ENCODE data around the gene COG4.

The COG4 gene

GRCh38 chr16:70478169-70478568, 45.2 kb downstream of the COG4 start:
- no peak for FAIRE-seq

GRCh38 chr16:70476272-70477020, 46.9 kb downstream of the COG4 start:
- FAIRE-seq, result no peak

DNA sequence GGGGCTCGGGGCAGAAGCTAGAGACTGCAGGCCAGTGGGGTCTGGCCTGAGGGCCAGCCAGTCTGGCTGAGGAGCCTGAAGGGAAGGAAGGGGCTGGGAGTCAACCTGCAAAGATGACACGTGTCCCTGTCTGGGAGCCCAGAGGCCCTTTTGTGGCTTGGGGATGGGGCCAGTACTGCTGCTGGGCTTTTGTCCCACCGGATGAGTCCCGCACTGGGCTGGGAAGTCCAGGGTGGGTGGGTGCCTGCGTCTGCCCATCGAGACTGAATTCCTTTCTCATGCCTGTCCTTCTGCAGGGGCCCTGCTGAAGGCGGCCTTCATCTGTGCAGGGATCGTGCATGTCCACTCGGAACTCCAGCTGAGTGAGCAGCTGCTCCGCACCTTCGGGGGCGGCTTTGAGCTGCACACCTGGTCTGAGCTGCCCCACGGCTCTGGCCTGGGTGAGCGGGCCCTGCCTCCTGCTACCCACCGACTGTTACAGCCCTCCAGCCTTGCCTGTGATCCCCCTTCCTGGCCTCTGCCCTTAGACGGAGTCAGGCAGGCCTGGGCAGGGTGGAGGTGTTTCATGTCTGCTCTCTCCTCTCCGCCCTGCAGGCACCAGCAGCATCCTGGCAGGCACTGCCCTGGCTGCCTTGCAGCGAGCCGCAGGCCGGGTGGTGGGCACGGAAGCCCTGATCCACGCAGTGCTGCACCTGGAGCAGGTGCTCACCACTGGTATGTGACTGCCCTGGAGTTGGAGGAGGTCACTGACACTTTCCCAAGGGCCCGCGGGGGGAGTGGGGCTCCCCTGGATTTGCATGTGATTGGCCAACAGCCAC, 48.1 kb downstream of the COG4 start:
- FAIRE-seq, result no peak

GRCh38 chr16:70474320-70475053, 48.9 kb downstream of the COG4 start:
- no peak for FAIRE-seq

GRCh38 chr16:70473446-70474319, 49.7 kb downstream of the COG4 start:
- no peak for FAIRE-seq

GRCh38 chr16:70472786-70473433, 50.4 kb downstream of the COG4 start:
- no peak for FAIRE-seq

DNA sequence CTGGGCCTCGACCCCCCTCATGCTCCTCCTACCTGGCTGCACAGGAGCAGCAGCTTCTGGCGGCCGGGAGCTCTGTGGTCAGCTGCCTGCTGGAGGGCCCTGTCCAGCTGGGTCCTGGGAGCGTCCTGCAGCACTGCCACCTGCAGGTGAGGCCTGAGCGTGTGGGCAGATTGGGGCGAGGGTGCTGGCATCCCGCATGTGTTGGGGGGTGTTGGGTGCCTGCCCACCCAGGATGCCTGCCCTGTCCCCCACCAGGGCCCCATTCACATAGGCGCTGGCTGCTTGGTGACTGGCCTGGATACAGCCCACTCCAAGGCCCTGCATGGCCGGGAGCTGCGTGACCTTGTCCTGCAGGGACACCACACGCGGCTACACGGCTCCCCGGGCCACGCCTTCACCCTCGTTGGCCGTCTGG, 52.4 kb downstream of the COG4 start:
- no peak for FAIRE-seq

- no peak for FAIRE-seq
Observed at GRCh38 chr16:70470141-70470926, 53.0 kb downstream of the COG4 start.

DNA sequence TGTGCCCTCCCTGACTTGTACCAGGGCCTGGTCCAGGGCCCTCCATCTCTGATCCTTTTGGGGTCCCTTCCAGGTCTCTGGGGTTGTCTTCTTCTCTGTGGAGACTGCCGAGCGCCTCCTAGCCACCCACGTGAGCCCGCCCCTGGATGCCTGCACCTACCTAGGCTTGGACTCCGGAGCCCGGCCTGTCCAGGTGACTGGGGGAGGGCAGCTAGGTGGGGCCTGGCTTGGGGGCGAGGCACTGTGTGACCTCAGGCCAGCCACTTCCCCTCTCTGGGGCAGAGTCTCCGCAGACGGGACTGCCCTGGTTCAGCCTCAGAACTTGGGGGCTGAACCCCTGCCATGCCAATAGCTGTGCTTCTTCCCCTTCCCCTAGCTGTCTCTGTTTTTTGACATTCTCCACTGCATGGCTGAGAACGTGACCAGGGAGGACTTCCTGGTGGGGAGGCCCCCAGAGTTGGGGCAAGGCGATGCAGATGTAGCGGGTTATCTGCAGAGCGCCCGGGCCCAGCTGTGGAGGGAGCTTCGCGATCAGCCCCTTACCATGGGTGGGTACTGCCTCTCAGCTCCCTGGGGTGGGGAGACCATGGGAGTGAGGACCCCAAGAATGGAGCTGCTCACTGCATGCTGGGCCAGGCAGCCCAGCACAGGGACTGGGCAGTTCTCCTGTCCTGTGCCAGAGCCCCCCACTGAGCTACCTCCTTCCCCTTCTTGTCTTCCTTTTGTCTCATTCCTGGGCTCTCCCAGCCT, 54.4 kb downstream of the COG4 start:
- no peak for FAIRE-seq

GRCh38 chr16:70467608-70468007, 55.7 kb downstream of the COG4 start:
- no peak for FAIRE-seq

- FAIRE-seq, result no peak
Observed at GRCh38 chr16:70467113-70467512, 56.2 kb downstream of the COG4 start.

DNA sequence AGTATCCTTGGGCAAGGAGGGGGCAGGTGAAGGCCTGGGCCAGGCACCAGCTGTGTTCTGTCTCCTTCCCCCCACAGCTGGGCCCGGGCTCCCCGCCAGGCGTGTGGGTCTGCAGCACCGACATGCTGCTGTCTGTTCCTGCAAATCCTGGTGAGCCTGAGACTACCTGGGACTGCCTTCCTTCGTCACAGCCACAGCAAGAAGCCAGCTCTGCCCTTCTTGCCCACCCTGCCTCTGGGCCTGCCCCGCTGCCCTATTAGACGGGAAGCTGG, 56.6 kb downstream of the COG4 start:
- no peak for FAIRE-seq

- no peak for FAIRE-seq
Observed at GRCh38 chr16:70465999-70466804, 57.2 kb downstream of the COG4 start.

GRCh38 chr16:70463235-70463634, 60.1 kb downstream of the COG4 start:
- FAIRE-seq, result no peak

DNA sequence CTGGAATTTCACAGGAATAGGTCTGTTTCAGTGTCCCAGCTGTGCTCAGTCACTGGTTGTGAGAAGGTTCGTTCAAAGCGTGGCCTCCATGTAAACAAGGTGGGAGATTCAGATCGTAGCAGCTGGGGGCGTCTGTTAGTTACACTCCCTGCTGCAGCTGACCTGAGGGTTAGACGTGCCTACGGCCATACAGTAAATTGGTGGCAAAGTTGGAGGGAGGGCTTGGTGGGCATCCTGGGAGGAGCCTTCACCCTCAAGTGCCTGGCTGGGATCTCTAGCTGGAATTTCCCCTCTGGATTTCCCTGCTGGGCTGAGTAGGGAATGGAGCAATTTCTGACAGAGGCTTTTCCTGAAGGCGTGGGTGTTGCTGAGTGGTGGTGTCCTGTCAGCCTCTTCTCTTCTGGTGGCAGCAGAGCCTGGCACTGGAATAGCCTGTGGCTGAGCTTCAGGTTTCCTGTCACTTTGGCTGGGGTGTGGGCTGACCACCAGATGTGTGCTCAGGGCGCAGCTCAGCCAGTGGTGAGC, 62.6 kb downstream of the COG4 start:
- FAIRE-seq, result no peak

DNA sequence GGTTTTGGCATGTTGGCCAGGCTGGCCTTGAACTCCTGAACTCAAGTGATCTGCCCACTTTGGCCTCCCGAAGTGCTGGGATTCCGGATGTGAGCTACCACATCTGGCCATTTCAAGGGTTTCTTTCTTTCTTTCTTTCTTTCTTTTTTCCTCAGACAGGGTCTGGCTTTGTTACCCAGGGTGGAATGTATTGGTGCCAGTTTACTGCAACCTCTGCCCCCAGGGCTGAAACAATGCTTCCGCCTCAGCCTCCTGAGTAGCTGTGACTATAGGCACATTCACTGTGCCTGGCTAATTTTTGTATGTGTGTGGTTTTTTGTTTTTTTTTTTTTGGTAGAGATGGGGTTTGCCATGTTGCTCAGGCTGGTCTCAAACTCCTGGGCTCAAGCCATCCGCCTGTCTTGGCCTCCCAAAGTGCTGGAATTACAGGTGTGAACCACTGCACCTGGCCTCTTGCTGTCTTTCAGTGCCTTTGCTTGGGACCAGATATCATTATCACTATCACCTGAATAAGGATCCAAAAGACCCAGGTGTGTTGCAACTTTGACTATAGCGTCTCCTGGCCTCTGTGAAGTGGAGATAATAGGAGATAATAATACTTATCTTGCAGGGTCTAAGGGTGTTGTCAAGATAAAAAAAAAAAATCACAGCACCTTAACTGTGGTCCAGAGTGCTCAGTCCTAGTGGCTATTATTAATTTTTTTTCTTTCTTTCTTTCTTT, 65.7 kb downstream of the COG4 start:
- FAIRE-seq, result no peak

- no peak for FAIRE-seq
Observed at GRCh38 chr16:70455910-70456309, 67.4 kb downstream of the COG4 start.

DNA sequence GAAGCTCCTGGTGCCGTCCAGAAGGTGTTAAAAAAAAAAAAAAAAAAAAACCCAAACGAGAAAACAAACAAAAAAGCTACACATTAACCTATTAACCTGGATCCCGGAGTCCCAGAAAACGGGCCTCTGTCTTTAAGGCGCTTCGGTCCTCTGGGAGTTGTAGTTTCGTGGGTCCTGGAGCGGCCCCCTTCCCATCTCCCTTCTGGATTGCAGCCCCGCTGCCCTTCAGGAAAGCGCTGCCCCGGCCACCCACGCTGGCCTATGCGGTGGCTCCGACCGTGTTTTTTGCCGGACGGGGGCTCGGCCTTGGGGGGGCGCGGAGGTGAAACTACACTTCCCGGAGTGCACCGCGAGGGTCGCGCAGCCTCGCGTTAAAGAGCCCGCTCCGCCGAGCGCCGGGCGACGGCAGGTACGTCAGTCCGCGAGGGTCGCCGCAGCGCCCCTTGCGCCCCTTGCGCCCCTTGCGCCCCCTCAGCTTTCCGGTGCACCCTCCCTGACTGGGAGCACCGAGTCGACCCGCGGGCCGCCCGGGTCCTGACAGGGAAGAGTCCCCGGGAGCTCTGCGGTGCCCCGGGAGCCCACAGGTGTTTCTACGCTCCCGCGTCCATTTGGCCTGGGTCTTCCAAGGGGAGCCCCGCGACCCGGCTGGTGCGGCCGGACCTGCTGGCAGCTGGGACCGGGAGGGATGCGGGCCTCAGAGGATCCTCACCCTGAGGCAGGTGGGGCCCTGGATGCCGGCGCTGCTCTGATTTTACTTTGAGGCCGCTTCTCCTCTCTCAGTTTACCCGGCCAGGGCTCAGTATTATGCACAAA, 68.9 kb downstream of the COG4 start, which contains the start of gene FCSK:
Gene FCSK (plus strand): TSS at position 374 of the 813 bp plus-strand sequence. CDS start 8,596 bp downstream, outside the sequence.
- no peak for FAIRE-seq

Measured in colon (tissue), 2 donors.